Measurements from ENCODE around the gene RASD1.

GRCh38 chr17:17494870-17495535 lies 1.2 kb downstream of the RASD1 start:
- no peak for TF ChIP-seq POLR2A (IDR thresholded peaks at IDR 0.05)
- peak in 2 of 3 donors; percentile 31 to 48 for TF ChIP-seq POLR2AphosphoS5 (IDR thresholded peaks at IDR 0.05)

Measured in transverse colon (tissue), 3 donors.